SK-N-SH treated with all-trans-retinoic acid at 6 μM for 48 hours (cell line): ENCODE measurements around the gene RERE.

Experiments
- ATAC-seq: fragments of 200-7000 bp; cut with Tn5 transposase; 3 replicates; pipeline ENCODE4 v1.9.1; 2020; ENCODE audit warnings: mild to moderate bottlenecking, moderate library complexity
- ARNTL ChIP-seq: fragments of 450-650 bp; formaldehyde crosslinking; IDR thresholded peaks from 2 replicates; pipeline ENCODE4 v1.5.0; 2020; ENCODE audit warnings: low read depth, mild to moderate bottlenecking, moderate library complexity, borderline replicate concordance
- CSDC2 ChIP-seq: fragments of 250-450 bp; sonication (Bioruptor Pico); IDR thresholded peaks from 2 replicates; pipeline ENCODE4 v1.5.0; 2020; ENCODE audit warnings: mild to moderate bottlenecking, moderate library complexity
- CSRNP3 ChIP-seq: fragments of 250-450 bp; sonication (Bioruptor Pico); IDR thresholded peaks from 2 replicates; pipeline ENCODE4 v1.5.1; 2021; ENCODE audit warnings: mild to moderate bottlenecking, moderate library complexity
- ESRRG ChIP-seq: fragments of 250-450 bp; sonication (Bioruptor Pico); IDR thresholded peaks from 2 replicates; pipeline ENCODE4 v1.6.1; 2021; ENCODE audit warnings: mild to moderate bottlenecking
- GLIS3 ChIP-seq: fragments of 250-450 bp; sonication (Bioruptor Pico); IDR thresholded peaks from 2 replicates; pipeline ENCODE4 v1.5.0; 2020; ENCODE audit warnings: mild to moderate bottlenecking, moderate library complexity
- ISL1 ChIP-seq: fragments of 250-450 bp; sonication (Bioruptor Pico); IDR thresholded peaks from 2 replicates; pipeline ENCODE4 v2.1.2; 2022; ENCODE audit warnings: mild to moderate bottlenecking, moderate library complexity
- OSR1 ChIP-seq: fragments of 250-450 bp; sonication (Bioruptor Pico); IDR thresholded peaks from 2 replicates; pipeline ENCODE4 v1.8.0; 2022; ENCODE audit warnings: moderate library complexity, mild to moderate bottlenecking, inconsistent platforms
- PATZ1 ChIP-seq: fragments of 250-450 bp; sonication (Bioruptor Pico); IDR thresholded peaks from 2 replicates; pipeline ENCODE4 v1.8.0; 2020; ENCODE audit warnings: mild to moderate bottlenecking, moderate library complexity, borderline replicate concordance
- POU6F1 ChIP-seq: fragments of 250-450 bp; sonication (Bioruptor Pico); IDR thresholded peaks from 2 replicates; pipeline ENCODE4 v1.8.0; 2021; ENCODE audit warnings: low read depth, mild to moderate bottlenecking, moderate library complexity, borderline replicate concordance
- PPARA ChIP-seq: fragments of 250-450 bp; sonication (Bioruptor Pico); IDR thresholded peaks from 2 replicates; pipeline ENCODE4 v1.5.0; 2020; ENCODE audit warnings: mild to moderate bottlenecking, borderline replicate concordance
- RARB ChIP-seq: fragments of 250-450 bp; sonication (Bioruptor Pico); IDR thresholded peaks from 2 replicates; pipeline ENCODE4 v1.8.0; 2021; ENCODE audit warnings: mild to moderate bottlenecking, moderate library complexity
- SNAI2 ChIP-seq: fragments of 250-450 bp; sonication (Bioruptor Pico); IDR thresholded peaks from 2 replicates; pipeline ENCODE4 v1.5.0; 2020; ENCODE audit warnings: mild to moderate bottlenecking, moderate library complexity
- TCF4 ChIP-seq: fragments of 250-450 bp; sonication (Bioruptor Pico); IDR thresholded peaks from 2 replicates; pipeline ENCODE4 v1.8.0; 2021; ENCODE audit warnings: mild to moderate bottlenecking, moderate library complexity, borderline replicate concordance
- TOX ChIP-seq: fragments of 250-450 bp; sonication (Bioruptor Pico); IDR thresholded peaks from 2 replicates; pipeline ENCODE4 v1.8.0; 2021; ENCODE audit warnings: mild to moderate bottlenecking, moderate library complexity, borderline replicate concordance
- ZC3H10 ChIP-seq: fragments of 250-450 bp; sonication (Bioruptor Pico); IDR thresholded peaks from 2 replicates; pipeline ENCODE4 v1.5.1; 2021; ENCODE audit warnings: mild to moderate bottlenecking, moderate library complexity
- ZNF565 ChIP-seq: fragments of 450-650 bp; formaldehyde crosslinking; conservative IDR thresholded peaks from 2 replicates; pipeline ENCODE4 v1.5.0; 2020; ENCODE audit warnings: low read depth, mild to moderate bottlenecking, moderate library complexity
- ZNF8 ChIP-seq: fragments of 450-650 bp; formaldehyde crosslinking; IDR thresholded peaks from 2 replicates; pipeline ENCODE4 v1.5.0; 2020; ENCODE audit warnings: mild to moderate bottlenecking, moderate library complexity
- TF ChIP-seq, protein P1 (sequence below): fragments of 250-450 bp; sonication (Bioruptor Pico); IDR thresholded peaks from 2 replicates; pipeline ENCODE4 v1.5.1; 2020; ENCODE audit warnings: low read depth, mild to moderate bottlenecking, moderate library complexity
- TF ChIP-seq, protein P2 (sequence below): fragments of 250-450 bp; sonication (Bioruptor Pico); IDR thresholded peaks from 2 replicates; pipeline ENCODE4 v1.5.0; 2020; ENCODE audit warnings: mild to moderate bottlenecking, moderate library complexity

The RERE gene

GRCh38 chr1:8409106-8409505, 408.3 kb downstream of the RERE start:
- peak; percentile 76 for ATAC-seq
- TF ChIP-seq TCF4 (CRISPR knock-in tag) (no peak), ZC3H10 (CRISPR knock-in tag) (no peak), ZNF565 (CRISPR knock-in tag) (no peak), ARNTL (no peak)
- TF ChIP-seq, protein P1, sequence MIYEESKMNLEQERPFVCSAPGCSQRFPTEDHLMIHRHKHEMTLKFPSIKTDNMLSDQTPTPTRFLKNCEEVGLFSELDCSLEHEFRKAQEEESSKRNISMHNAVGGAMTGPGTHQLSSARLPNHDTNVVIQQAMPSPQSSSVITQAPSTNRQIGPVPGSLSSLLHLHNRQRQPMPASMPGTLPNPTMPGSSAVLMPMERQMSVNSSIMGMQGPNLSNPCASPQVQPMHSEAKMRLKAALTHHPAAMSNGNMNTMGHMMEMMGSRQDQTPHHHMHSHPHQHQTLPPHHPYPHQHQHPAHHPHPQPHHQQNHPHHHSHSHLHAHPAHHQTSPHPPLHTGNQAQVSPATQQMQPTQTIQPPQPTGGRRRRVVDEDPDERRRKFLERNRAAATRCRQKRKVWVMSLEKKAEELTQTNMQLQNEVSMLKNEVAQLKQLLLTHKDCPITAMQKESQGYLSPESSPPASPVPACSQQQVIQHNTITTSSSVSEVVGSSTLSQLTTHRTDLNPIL (CRISPR knock-in tag) = no peak
- TF ChIP-seq, protein P2, sequence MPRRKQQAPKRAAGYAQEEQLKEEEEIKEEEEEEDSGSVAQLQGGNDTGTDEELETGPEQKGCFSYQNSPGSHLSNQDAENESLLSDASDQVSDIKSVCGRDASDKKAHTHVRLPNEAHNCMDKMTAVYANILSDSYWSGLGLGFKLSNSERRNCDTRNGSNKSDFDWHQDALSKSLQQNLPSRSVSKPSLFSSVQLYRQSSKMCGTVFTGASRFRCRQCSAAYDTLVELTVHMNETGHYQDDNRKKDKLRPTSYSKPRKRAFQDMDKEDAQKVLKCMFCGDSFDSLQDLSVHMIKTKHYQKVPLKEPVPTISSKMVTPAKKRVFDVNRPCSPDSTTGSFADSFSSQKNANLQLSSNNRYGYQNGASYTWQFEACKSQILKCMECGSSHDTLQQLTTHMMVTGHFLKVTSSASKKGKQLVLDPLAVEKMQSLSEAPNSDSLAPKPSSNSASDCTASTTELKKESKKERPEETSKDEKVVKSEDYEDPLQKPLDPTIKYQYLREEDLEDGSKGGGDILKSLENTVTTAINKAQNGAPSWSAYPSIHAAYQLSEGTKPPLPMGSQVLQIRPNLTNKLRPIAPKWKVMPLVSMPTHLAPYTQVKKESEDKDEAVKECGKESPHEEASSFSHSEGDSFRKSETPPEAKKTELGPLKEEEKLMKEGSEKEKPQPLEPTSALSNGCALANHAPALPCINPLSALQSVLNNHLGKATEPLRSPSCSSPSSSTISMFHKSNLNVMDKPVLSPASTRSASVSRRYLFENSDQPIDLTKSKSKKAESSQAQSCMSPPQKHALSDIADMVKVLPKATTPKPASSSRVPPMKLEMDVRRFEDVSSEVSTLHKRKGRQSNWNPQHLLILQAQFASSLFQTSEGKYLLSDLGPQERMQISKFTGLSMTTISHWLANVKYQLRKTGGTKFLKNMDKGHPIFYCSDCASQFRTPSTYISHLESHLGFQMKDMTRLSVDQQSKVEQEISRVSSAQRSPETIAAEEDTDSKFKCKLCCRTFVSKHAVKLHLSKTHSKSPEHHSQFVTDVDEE (CRISPR knock-in tag) = no peak

- ATAC-seq = peak; percentile 78
- TF ChIP-seq SNAI2 (0 out of 2 replicates have a peak, but pooled peaks have one; percentile 71), ESRRG (CRISPR knock-in tag) (no peak), OSR1 (CRISPR knock-in tag) (no peak), PATZ1 (CRISPR knock-in tag) (0 out of 2 replicates have a peak, but pooled peaks have one; percentile 10), PPARA (CRISPR knock-in tag) (no peak), POU6F1 (CRISPR knock-in tag) (no peak), ISL1 (CRISPR knock-in tag) (peak; percentile 67; the same call in 1 of the 2 replicates), TOX (CRISPR knock-in tag) (no peak)
- TF ChIP-seq, protein P2 (CRISPR knock-in tag) = no peak
These were observed 409.1 kb downstream of the RERE start for GRCh38 chr1:8408151-8408839.

DNA sequence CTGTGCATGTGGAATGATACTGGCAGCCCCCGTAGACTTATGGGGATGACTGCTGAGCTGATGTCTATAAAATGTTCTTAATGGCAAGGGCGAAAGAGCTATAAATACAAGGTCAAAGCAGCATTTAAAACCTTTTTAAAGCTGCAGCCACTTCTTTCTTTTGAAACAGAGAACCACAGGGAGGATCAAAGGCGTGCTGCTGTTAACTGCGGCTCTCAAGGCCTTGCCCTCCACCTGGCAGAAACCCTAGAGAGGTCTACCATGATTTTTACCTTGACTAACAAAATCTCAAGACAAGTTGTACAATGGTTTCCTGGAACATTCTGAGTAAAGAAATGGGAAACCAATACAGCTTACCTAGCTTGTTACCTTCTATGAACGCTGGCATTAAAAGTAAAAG, 409.8 kb downstream of the RERE start:
- no peak for TF ChIP-seq RARB (CRISPR knock-in tag)
- TF ChIP-seq CSDC2 = 0 out of 2 replicates have a peak, but pooled peaks have one; percentile 17
- no peak for TF ChIP-seq ESRRG (CRISPR knock-in tag)
- no peak for ATAC-seq

- no peak for ATAC-seq
- TF ChIP-seq ZNF8 (CRISPR knock-in tag) (no peak), GLIS3 (CRISPR knock-in tag) (no peak), CSRNP3 (CRISPR knock-in tag) (no peak), ZNF565 (CRISPR knock-in tag) (no peak), TCF4 (CRISPR knock-in tag) (no peak), PATZ1 (CRISPR knock-in tag) (no peak), OSR1 (CRISPR knock-in tag) (no peak), PPARA (CRISPR knock-in tag) (no peak)
- TF ChIP-seq, protein P1 (CRISPR knock-in tag) = no peak
These were observed 410.5 kb downstream of the RERE start for GRCh38 chr1:8406960-8407359.
